Stimulated activated CD8-positive, alpha-beta memory T cell treated with anti-CD3 and anti-CD28 coated beads, Interleukin-7, amount 100 ng/mL, for 4 hours (primary cell): ENCODE results near the gene KCNIP4.
"Not testable (repeated sequence)": the region's sequence is repeated elsewhere in the genome, so short reads cannot be mapped to it uniquely, and the experiment has no call there.

ENCODE experiments used
- DNase-seq, 2 donors: peaks; one replicate each; pipeline ENCODE4 v3.0.0-alpha.2; 2020; ENCODE audit warnings: low read depth in 2 of 2

The KCNIP4 gene

DNA sequence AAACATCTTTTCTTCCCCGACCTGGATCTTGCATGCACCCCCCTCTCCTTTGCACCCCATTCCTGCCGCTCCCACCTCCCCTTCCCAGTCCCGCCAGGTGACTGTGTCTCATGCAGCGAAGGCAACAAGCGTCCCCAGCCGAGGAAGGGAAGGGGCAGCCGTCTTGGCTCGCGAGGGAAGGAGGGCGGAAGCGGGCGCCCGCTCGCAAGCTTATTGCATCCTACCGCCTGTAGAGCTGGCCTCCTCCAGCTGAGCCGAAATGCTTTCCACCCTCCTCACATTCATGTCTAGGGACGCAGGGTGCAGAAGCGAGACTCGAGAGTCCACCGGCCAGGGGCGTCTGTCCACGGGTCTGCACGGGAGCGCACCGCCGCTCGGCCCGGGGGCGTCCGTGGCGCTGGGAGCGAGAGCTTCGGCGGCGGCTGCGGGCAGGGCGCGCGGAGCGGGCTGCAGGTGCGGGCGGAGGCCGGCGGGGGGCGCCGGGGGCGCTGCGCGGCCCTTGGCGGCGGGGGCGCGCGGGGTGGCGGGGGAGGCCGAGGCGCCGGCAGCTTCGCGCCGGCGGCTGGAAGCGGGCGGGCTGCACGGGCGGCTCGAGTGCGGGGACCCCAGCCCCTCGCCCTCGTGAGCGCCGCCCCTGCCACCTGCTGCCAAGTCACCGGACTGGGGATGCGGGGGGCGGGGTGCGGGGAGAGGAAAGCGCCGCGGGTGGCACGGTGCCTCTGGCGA lies at the start of gene KCNIP4:
Gene KCNIP4 (minus strand): TSS at position 426 of the 726 bp plus-strand sequence.
- peak in 1 of 2 donors; percentile 0 for DNase-seq

GRCh38 chr4:21996618-21997017 lies 48.0 kb upstream of the KCNIP4 start:
- not testable (repeated sequence) for DNase-seq

DNA sequence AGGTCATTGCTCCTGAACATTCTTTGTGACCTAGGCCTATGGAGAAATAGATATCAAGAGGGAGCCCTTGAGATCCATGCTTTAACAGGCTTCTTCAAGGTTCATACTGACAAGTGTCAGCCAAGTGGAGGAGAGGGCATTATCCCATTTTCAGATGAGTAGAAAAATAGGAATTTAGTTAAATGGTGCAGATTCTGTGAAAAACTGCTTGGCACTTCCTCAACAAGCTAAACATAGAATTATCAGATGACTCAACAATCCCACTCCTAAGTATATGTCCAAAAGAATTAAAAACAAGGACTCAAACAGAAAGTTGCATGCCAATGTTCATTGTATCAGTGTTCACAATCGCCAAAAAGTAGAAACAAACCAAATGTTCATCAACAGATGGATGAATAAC lies 43.8 kb upstream of the KCNIP4 start:
- DNase-seq: no peak

GRCh38 chr4:21991562-21991961 lies 43.0 kb upstream of the KCNIP4 start:
- DNase-seq: no peak

DNA sequence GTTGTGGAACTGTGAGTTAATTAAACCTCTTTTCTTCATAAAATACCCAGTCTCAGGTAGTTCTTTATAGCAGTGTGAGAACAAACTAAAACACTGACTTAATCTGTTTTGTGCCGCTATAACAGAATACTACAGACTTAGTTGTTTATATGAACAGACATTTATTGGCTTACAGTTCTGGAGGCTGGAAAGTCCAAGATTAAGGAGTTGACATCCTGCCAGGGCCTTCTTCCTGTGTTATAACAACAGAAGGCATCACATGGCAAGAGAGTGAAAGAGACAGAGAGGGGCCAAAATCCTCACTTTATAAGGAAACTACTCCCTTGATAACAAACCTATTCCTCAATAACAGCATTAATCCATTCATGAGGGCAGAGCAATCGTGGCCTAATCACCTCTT lies 42.5 kb upstream of the KCNIP4 start:
- DNase-seq: no peak

DNA sequence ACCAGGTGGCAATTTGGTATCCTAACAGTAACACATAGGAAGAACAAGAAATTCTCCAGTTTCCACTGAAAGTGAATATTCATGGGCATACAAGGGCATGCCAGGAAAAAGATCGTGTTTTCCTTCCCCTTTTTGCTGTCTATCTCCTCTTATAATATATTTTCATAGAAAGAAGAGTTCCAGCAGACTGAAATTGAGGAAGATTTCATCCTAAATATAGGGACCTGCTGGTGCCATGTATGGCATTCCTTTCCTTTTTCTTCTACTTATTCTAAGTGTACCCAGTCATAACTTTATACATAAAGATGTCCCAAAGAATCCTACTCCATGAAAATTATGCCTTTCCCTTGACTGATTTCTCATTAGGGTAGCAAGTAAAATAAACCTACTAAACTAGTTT lies 40.8 kb upstream of the KCNIP4 start:
- no peak for DNase-seq

- DNase-seq: no peak
Observed at GRCh38 chr4:21986307-21986706, 37.7 kb upstream of the KCNIP4 start.

DNA sequence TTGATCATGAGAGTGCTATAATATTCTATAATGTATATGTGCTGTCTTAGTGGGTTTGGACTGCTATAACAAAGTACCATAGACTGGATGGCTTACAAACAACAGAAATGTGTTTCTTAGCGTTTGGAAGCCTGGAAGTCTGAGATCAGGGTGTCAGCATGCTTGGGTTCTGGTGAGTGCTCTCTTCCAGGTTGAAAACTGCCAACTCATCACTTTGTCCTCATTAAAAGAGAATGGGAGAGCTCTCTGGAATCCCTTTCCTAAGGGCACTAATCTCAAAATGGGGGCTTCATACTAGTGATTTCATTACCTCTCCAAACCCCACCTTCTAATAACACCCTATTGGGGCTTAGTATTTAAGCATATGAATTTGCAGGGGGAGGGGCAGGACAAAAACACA lies 33.5 kb upstream of the KCNIP4 start:
- DNase-seq: no peak

DNA sequence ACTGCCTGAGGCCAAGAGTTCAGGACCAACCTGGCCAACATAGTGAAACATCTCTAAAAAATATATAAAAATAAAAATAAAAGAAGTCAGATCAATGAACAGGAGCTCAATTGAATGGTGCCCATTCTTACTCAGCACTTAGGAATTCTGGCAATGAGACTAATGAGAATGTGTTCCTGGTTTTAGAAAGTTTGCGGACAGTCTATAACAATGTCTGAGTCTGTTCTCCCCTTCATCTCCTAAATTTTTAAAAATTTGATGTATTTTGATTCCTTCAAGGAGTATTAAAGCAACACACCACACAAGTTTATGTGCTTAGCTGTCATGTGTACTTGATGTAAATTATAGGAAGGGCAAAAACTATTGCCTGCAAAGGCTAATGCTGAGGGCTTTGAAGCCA lies 30.6 kb upstream of the KCNIP4 start:
- no peak for DNase-seq

- no peak for DNase-seq
Observed at GRCh38 chr4:21976166-21976565, 27.6 kb upstream of the KCNIP4 start.

DNA sequence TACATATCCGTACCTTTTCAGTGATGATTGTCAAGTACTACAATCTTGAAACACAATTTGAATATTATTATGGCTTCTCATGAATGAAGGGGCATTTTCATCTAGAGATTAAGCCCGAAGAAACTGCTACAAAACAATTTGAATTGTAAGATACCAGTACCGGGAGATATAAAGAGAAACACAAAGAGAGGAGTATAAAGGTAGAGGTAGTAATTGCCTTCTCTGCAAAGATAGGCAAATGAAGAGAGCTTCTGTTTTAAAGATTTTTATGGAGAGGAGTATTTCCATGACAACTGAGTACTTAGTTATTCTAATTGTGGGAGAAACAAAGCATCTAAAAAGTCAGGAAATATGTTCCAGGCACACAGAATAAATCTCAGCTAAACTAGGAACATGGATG lies 25.3 kb upstream of the KCNIP4 start:
- DNase-seq: no peak

DNA sequence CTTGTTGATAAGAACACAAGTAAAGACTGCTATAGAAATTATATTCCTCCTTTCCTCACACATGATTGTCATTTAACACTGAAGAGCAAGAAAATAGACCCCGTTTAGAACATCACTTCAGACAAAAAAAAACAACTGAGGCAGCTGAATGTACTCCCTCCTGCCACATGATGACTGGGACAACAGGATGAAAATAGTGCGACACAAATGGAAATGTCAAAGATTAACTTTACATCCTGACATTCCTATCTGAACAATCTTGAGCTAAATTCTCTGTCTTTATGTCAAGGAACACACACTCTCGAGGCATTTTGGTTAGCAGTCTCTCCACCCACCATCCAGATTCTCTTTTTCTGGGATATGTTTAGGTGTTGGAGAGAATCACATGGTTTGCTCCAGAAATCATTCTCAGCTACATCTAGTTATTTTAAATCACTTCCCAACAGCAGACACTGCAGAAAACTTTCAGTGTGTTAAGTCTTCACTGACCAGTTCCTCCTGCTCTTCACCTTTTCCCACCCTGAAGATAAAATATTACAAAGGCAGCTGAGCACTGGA lies 16.3 kb upstream of the KCNIP4 start:
- DNase-seq: no peak

DNA sequence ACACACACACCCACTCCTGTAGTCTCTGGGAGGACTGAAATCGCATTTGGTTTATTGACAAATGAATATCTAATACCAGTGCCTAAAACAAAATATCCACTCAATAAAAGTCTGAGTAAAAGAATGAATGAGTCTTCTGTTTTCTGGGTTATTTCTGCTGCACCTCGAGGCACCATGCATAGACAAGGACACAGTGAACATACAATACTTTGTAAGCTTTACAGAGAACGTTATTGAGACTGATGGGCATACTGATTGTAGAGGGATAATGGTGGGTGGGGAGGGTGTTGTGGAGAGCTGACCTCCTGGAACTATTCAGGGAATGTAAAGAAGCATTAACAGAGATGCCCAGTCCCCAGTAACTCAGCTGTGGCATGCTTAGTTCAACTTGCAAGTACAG lies 14.1 kb upstream of the KCNIP4 start:
- no peak for DNase-seq

DNA sequence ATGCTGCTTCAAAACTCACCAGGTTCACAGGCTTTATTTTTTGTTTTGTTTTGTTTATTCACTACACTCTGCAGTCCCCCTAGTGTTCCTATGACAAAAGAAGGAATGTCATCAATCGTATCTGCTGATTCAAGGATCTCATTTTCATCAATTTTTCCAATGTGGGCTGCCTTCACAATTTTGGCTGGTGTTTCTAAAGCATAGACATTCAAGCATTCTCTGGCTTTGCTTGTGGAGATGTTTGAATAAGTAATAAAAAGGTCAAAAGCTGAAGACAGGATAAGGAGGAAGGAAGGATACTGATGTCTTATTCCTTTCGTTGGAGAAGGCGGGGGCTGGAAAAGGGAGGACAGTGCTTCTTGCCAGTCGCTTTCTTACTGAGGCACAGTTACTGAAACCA lies 12.2 kb upstream of the KCNIP4 start:
- no peak for DNase-seq

DNA sequence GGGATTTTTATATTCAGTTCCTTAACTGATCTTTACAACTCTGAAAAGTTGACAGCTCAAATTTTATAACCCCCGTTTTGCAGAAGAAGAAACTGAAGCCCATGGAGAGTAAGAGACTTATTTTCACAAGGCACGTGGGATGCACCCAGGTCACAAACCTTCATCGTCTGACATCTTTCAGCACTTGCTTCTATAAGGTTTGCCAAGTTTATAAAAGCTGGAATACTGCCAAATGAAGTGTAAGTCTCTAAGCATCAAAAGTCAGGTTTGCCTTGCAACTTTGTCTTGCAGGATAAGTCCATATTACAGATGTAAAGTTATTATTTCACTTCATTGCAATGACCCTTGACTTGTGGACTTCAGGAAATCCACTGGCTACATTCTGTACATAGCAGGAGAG lies 6.3 kb upstream of the KCNIP4 start:
- DNase-seq: no peak

DNA sequence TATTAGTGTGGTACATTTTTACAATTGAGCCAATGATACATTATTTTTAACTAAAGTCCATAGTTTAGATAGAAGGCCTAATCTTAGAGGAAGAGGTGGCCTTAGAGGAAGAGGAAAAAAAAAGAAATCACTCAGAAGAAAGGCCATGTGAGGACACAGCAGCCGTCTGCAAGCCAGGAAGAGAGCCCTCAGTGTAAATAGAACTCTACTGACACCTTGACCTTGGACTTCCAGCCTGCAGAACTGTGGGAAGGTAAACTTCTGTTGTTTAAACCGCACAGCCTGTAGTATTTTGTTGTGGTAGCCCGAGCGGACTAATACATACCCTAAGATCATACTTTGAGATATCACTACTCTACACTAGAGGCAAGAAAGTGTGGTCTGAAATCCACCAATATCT lies 5.1 kb upstream of the KCNIP4 start:
- DNase-seq: no peak

DNA sequence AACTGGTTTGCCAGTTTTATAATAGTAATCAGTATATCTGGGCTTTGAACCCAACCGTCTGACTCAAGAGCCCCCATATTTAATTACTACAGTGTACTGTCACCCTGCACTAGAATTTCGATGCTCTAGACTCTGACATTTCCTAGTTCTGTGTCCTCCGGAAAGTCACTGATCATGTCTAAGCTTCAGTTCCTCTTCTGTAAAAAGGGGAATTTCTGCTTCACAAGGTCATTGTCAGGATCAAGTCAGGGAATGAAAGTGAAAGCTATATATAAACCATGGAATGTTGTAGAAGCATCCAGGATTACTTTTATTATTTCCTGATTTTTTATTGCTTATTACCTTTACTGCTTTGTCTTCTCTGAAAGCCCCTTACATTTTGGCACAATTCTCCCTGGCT lies 4.0 kb upstream of the KCNIP4 start:
- DNase-seq: no peak

DNA sequence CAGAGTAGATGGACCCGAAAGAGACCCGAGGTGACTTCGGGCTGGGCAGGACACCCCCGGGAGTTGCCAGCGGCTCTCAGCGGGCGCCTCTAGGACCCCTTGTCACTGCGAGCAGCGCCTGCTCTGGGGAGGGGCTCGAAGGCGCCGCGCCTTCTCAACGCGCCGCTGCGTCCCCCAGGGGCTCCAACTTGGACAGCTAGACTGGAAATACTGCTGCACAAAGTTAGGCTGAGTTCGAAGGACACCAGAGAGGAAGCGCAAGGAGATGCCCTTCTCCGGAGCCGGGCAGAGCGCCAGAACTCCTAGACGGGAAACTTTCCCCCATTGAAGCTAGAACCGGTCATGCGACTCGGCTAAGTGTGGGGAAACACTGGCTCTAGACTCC lies 493 bp upstream of the KCNIP4 start:
- DNase-seq: no peak

GRCh38 chr4:21947791-21948346 lies 703 bp downstream of the KCNIP4 start:
- no peak for DNase-seq

GRCh38 chr4:21946858-21947257 lies 1.7 kb downstream of the KCNIP4 start:
- DNase-seq: no peak

DNA sequence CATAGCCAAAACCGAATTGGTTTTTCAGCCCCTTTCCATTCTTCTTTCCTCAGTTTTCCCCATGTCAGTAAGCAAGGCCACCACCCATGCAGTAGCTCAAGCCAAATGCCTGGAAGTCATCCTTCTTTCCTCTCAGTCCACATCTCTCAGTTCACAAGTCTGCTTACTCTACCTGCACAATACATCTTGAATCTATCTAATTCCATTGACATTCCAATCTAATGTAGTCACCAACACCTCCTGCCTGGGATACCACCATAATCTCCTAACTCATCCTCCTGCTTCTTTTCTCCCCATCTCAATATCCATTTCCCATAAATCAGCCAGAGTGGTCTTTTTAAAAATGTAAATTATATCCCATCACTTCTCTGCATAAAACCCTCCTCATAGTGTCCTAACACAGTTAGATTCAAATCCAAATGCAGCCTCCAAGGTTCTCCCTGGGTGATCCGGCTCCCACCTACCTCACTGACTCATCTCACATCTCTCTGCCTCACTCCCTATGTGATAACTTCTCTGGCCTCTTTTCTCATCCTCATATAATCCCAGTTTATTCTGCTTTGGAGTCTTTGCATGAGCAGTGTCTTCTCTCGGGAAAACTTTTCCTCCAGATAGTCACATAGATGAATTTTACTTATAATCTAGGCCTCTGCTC lies 26.9 kb downstream of the KCNIP4 start:
- DNase-seq: no peak

DNA sequence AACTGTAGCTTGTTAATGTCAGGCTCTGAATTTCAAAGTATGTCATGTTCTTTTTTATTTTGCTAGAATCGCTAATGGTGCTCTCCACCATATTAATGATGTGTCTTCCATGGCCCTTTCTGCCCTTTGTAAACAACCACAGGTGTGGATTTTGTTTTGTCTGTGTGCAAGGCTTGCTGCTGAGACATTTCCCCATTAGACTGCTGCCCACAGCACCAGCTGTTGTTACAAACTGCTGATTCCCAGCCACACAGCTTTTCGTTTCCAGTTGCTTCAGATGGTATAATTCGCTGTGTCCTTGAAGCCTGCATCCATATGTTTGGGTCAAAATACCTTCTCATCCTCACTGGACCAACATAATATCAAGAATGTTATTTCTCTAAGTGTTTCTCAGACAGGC lies 32.8 kb downstream of the KCNIP4 start:
- no peak for DNase-seq

DNA sequence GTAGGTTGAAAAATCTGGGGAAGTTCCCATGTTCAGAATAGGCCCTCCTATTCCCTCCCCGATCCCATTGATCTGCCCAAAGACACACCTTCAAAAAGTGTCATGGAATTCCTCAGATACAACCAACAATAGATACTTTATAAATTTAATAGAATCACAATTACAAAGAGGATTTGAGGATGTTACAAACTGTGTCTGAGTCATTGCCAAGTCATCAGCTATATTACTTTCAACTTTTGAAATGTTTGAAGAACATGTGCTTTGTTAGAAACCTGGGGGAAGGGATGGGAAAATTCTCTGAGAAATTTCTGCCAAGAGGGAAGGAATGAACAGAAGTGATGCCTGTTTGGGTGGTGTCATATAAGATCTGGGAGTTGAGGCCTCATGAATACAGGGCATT lies 46.7 kb downstream of the KCNIP4 start:
- DNase-seq: no peak
